AG10803 (cell line): ENCODE measurements around the gene STAMBPL1.

Source experiments
- DNase-seq: peaks from one replicate; pipeline ENCODE4 v3.0.0; 2010; ENCODE audit warnings: low read depth
- H3K4me3 ChIP-seq: 2 replicates; pipeline ENCODE4 v1.5.1; 2011; ENCODE audit warnings: mild to moderate bottlenecking, low read length, control low read depth
- CTCF ChIP-seq: conservative IDR thresholded peaks from 2 replicates; pipeline ENCODE4 v1.5.1; 2011; ENCODE audit warnings: mild to moderate bottlenecking, low read length, control low read depth, inconsistent platforms

The STAMBPL1 gene

GRCh38 chr10:88920198-88920597 lies 40.2 kb downstream of the STAMBPL1 start:
- DNase-seq, result peak; percentile 41
- H3K4me3 ChIP-seq, result no peak overlapping the region
- no peak for TF ChIP-seq CTCF

- no peak overlapping the region for H3K4me3 ChIP-seq
- TF ChIP-seq CTCF, result no peak
- DNase-seq, result no peak
Measured at GRCh38 chr10:88920986-88921593, 41.0 kb downstream of the STAMBPL1 start.

GRCh38 chr10:88922041-88922440 lies 42.0 kb downstream of the STAMBPL1 start:
- no peak overlapping the region for H3K4me3 ChIP-seq
- no peak for TF ChIP-seq CTCF
- peak; percentile 66 for DNase-seq

- no peak for DNase-seq
- H3K4me3 ChIP-seq, result no peak overlapping the region
- no peak for TF ChIP-seq CTCF
Measured at GRCh38 chr10:88923520-88923919, 43.5 kb downstream of the STAMBPL1 start.

GRCh38 chr10:88926566-88927415 lies 46.7 kb downstream of the STAMBPL1 start:
- DNase-seq, result peak; percentile 98
- TF ChIP-seq CTCF, result no peak
- H3K4me3 ChIP-seq, result no peak overlapping the region

- no peak for DNase-seq
- no peak for TF ChIP-seq CTCF
- H3K4me3 ChIP-seq, result no peak overlapping the region
Measured at GRCh38 chr10:88927416-88927690, 47.3 kb downstream of the STAMBPL1 start.

- no peak for DNase-seq
- no peak for TF ChIP-seq CTCF
- no peak overlapping the region for H3K4me3 ChIP-seq
Measured at GRCh38 chr10:88928254-88928653, 48.2 kb downstream of the STAMBPL1 start.
